K562 (cell line): ENCODE data around the gene SERINC5. TPM values are rescaled to one million over a fixed set of nuclear protein-coding genes. Genes with fewer than 3 reads are reported as not detected.

ENCODE experiments used
- MAFF ChIP-seq: IDR thresholded peaks from 2 replicates; pipeline ENCODE4 v1.6.1; 2012; ENCODE audit warnings: low read length, improper control_type of control experiment
- NR2C1 ChIP-seq, 2 experiments: fragments of 450-650 bp; IDR thresholded peaks; 2 replicates each; pipeline ENCODE4 v1.6.1; 2017; ENCODE audit warnings: mild to moderate bottlenecking in 2 of 2, antibody characterized with exemption in 1 of 2, inconsistent platforms in 1 of 2, missing compliant biosample characterization in 1 of 2, missing genetic modification characterization in 1 of 2
- PTTG1 ChIP-seq: fragments of 450-650 bp; IDR thresholded peaks from 2 replicates; pipeline ENCODE4 v1.6.1; 2016; ENCODE audit warnings: low read depth, mild to moderate bottlenecking, missing genetic modification characterization, missing compliant biosample characterization
- RBFOX2 ChIP-seq: fragments of 200-400 bp; formaldehyde crosslinking; IDR thresholded peaks from 2 replicates; pipeline ENCODE4 v1.6.1; 2017; ENCODE audit warnings: low read depth, mild to moderate bottlenecking, low read length, moderate library complexity
- SMARCA5 ChIP-seq: fragments of 450-650 bp; IDR thresholded peaks from 2 replicates; pipeline ENCODE4 v1.6.1; 2016
- TAF7 ChIP-seq: fragments of 450-650 bp; IDR thresholded peaks from 2 replicates; pipeline ENCODE4 v1.6.1; 2016; ENCODE audit warnings: missing genetic modification characterization, missing compliant biosample characterization
- TEAD2 ChIP-seq: fragments of 450-650 bp; IDR thresholded peaks from 2 replicates; pipeline ENCODE4 v1.6.1; 2016; ENCODE audit warnings: missing genetic modification characterization, control low read depth, missing compliant biosample characterization
- ZNF175 ChIP-seq: fragments of 200-800 bp; sonication (Bioruptor generic); IDR thresholded peaks from 2 replicates; pipeline ENCODE4 v1.6.1; 2016; ENCODE audit warnings: low read depth, mild to moderate bottlenecking, missing genetic modification characterization, missing compliant biosample characterization
- ZNF197 ChIP-seq: fragments of 200-800 bp; sonication (Bioruptor generic); IDR thresholded peaks from 2 replicates; pipeline ENCODE4 v1.6.1; 2016; ENCODE audit warnings: low read depth, missing genetic modification characterization, missing compliant biosample characterization
- ZNF239 ChIP-seq: fragments of 250-450 bp; sonication (Bioruptor Pico); IDR thresholded peaks from 2 replicates; pipeline ENCODE4 v1.4.0; 2020; ENCODE audit warnings: mild to moderate bottlenecking
- ZNF311 ChIP-seq: fragments of 250-450 bp; sonication (Bioruptor Pico); IDR thresholded peaks from 2 replicates; pipeline ENCODE4 v1.4.0; 2020; ENCODE audit warnings: mild to moderate bottlenecking, moderate library complexity
- ZNF384 ChIP-seq: IDR thresholded peaks from 2 replicates; pipeline ENCODE4 v1.6.1; 2012; ENCODE audit warnings: low read depth, low read length, improper control_type of control experiment
- ZNF583 ChIP-seq: fragments of 250-450 bp; sonication (Bioruptor Pico); IDR thresholded peaks from 2 replicates; pipeline ENCODE4 v1.4.0; 2020
- polyA plus RNA-seq, 8 experiments: library from polyadenylated mRNA; depleted of rRNA in 4 of 8; stranded (reverse) in 5 of 8; unstranded in 3 of 8; fragments of >200 nt; fragmentation: Nextera tagmentation in 2 of 8; fragmentation: Illumina TruSeq in 1 of 8; extraction: Ambion mirVana in 2 of 8; extraction: Trizol in 1 of 8; gene quantifications; 2 replicates each; pipeline versions ENCODE4 v1.2.1 to v1.2.3, GENCODE V29; 2011 to 2014; ENCODE audit warnings: inconsistent platforms in 1 of 8, missing spikeins in 1 of 8
- total RNA-seq, 7 experiments: library from RNA; depleted of rRNA in 6 of 7; stranded (reverse); fragments of >200 nt in 6 of 7; fragmentation: Illumina TruSeq in 2 of 7; extraction: Trizol in 2 of 7; gene quantifications; 2 replicates each; pipeline versions ENCODE4 v1.2.1 to v1.2.3, GENCODE V29; 2011 to 2021; ENCODE audit warnings: low replicate concordance in 1 of 7
- TF ChIP-seq, protein P1 (sequence below): fragments of 450-650 bp; IDR thresholded peaks from 2 replicates; pipeline ENCODE4 v1.6.1; 2016
- TF ChIP-seq, protein P2 (sequence below), 3 experiments: fragments of 200-800 bp in 1 of 3; sonication (Bioruptor generic) in 1 of 3; sonication (generic) in 1 of 3; formaldehyde crosslinking in 1 of 3; IDR thresholded peaks; 2 replicates each; pipeline versions ENCODE4 v1.6.1 to v1.8.0; 2016 to 2022; ENCODE audit warnings: mild to moderate bottlenecking in 2 of 3, missing compliant biosample characterization in 2 of 3, missing genetic modification characterization in 2 of 3, missing genetic modification reagents in 1 of 3
- TF ChIP-seq, protein P3 (sequence below): fragments of 450-650 bp; conservative IDR thresholded peaks from 2 replicates; pipeline ENCODE4 v1.6.1; 2016; ENCODE audit warnings: missing genetic modification characterization, low read depth, mild to moderate bottlenecking, missing compliant biosample characterization, moderate library complexity
- TF ChIP-seq, protein P4 (sequence below): fragments of 250-450 bp; sonication (Bioruptor Pico); IDR thresholded peaks from 2 replicates; pipeline ENCODE4 v1.4.0; 2020; ENCODE audit warnings: mild to moderate bottlenecking, moderate library complexity
- TF ChIP-seq, protein P5 (sequence below), 2 experiments: fragments of 200-800 bp in 1 of 2; sonication (Bioruptor generic) in 1 of 2; sonication (generic) in 1 of 2; formaldehyde crosslinking in 1 of 2; IDR thresholded peaks in 1 of 2; conservative IDR thresholded peaks in 1 of 2; 2 replicates each; pipeline versions ENCODE4 v1.5.0 to v1.6.1; 2016 to 2020; ENCODE audit warnings: missing compliant biosample characterization in 1 of 2, missing genetic modification characterization in 1 of 2, missing genetic modification reagents in 1 of 2

SERINC5 gene
- total and polyA plus RNA-seq, 9 of the 15 experiments (the other 6 are each of a cell fraction or from before 2014, with no cell fraction given) = 1.4 to 7.9 (median 3.7) TPM

DNA sequence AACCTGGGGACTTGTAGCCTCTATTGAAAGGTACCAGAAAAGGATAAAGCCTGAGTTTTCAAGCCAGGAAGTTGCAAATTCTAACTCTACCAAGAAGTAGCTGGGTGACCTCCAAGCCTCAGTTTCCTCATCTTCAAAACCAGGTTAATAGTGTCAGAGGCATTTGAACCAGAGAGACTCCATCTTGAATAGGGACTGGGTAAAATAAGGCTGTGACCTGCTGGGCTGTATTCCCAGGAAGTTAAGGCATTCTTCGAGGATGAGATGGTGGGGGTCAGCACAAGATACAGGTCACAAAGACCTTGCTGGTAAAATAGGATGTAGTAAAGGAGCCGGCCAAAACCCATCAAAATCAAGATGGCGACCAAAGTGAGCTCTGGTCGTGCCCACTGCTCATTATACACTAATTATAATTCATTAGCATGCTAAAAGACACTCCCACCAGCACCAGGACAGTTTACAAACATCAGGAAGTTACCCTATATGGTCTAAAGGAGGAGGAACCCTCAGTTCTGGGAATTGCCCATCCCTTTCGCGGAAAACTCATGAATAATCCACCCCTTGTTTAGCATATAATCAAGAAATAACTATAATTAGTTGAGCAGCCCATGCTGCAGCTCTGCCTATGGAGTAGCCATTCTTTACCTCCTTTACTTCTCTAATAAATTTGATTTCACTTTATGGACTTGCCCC lies 3.8 kb upstream of the SERINC5 start (continued):
- TF ChIP-seq, protein P1, sequence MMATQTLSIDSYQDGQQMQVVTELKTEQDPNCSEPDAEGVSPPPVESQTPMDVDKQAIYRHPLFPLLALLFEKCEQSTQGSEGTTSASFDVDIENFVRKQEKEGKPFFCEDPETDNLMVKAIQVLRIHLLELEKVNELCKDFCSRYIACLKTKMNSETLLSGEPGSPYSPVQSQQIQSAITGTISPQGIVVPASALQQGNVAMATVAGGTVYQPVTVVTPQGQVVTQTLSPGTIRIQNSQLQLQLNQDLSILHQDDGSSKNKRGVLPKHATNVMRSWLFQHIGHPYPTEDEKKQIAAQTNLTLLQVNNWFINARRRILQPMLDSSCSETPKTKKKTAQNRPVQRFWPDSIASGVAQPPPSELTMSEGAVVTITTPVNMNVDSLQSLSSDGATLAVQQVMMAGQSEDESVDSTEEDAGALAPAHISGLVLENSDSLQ = no peak
- TF ChIP-seq ZNF175 (CRISPR knock-in tag) = peak; percentile 84; the same call in 1 of the 2 replicates
- no peak for TF ChIP-seq SMARCA5
- no peak for TF ChIP-seq MAFF
- peak; percentile 17; the same call in 1 of the 2 replicates for TF ChIP-seq ZNF239 (CRISPR knock-in tag)
- TF ChIP-seq TEAD2 (tag) = peak; percentile 62; the same call in 1 of the 2 replicates
- peak; percentile 29; the same call in 1 of the 2 replicates for TF ChIP-seq TAF7 (tag)
- TF ChIP-seq RBFOX2 = no peak
- TF ChIP-seq ZNF384 = no peak
- TF ChIP-seq, protein P2, sequence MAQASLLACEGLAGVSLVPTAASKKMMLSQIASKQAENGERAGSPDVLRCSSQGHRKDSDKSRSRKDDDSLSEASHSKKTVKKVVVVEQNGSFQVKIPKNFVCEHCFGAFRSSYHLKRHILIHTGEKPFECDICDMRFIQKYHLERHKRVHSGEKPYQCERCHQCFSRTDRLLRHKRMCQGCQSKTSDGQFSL (CRISPR knock-in tag; IDR thresholded peaks at IDR 0.05) = no peak
- TF ChIP-seq, protein P2 (tag; IDR thresholded peaks at IDR 0.05) = peak in 1 of 2 experiments; percentile 91; a peak in 2 of 4 replicates
- no peak for TF ChIP-seq NR2C1 (IDR thresholded peaks at IDR 0.05)
- TF ChIP-seq NR2C1 (tag; IDR thresholded peaks at IDR 0.05) = peak; percentile 80
- TF ChIP-seq, protein P3, sequence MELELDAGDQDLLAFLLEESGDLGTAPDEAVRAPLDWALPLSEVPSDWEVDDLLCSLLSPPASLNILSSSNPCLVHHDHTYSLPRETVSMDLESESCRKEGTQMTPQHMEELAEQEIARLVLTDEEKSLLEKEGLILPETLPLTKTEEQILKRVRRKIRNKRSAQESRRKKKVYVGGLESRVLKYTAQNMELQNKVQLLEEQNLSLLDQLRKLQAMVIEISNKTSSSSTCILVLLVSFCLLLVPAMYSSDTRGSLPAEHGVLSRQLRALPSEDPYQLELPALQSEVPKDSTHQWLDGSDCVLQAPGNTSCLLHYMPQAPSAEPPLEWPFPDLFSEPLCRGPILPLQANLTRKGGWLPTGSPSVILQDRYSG (tag) = peak; percentile 89
- TF ChIP-seq, protein P4, sequence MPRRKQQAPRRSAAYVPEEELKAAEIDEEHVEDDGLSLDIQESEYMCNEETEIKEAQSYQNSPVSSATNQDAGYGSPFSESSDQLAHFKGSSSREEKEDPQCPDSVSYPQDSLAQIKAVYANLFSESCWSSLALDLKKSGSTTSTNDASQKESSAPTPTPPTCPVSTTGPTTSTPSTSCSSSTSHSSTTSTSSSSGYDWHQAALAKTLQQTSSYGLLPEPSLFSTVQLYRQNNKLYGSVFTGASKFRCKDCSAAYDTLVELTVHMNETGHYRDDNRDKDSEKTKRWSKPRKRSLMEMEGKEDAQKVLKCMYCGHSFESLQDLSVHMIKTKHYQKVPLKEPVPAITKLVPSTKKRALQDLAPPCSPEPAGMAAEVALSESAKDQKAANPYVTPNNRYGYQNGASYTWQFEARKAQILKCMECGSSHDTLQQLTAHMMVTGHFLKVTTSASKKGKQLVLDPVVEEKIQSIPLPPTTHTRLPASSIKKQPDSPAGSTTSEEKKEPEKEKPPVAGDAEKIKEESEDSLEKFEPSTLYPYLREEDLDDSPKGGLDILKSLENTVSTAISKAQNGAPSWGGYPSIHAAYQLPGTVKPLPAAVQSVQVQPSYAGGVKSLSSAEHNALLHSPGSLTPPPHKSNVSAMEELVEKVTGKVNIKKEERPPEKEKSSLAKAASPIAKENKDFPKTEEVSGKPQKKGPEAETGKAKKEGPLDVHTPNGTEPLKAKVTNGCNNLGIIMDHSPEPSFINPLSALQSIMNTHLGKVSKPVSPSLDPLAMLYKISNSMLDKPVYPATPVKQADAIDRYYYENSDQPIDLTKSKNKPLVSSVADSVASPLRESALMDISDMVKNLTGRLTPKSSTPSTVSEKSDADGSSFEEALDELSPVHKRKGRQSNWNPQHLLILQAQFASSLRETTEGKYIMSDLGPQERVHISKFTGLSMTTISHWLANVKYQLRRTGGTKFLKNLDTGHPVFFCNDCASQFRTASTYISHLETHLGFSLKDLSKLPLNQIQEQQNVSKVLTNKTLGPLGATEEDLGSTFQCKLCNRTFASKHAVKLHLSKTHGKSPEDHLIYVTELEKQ (CRISPR knock-in tag) = peak; percentile 50; the same call in 1 of the 2 replicates
- TF ChIP-seq, protein P5, sequence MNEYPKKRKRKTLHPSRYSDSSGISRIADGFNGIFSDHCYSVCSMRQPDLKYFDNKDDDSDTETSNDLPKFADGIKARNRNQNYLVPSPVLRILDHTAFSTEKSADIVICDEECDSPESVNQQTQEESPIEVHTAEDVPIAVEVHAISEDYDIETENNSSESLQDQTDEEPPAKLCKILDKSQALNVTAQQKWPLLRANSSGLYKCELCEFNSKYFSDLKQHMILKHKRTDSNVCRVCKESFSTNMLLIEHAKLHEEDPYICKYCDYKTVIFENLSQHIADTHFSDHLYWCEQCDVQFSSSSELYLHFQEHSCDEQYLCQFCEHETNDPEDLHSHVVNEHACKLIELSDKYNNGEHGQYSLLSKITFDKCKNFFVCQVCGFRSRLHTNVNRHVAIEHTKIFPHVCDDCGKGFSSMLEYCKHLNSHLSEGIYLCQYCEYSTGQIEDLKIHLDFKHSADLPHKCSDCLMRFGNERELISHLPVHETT (CRISPR knock-in tag; conservative IDR thresholded peaks at IDR 0.05 in 1 of 2, IDR thresholded peaks at IDR 0.05 in 1 of 2) = peak in 1 of 2 experiments; percentile 42; a peak in 1 of 4 replicates
- 0 out of 2 replicates have a peak, but pooled peaks have one; percentile 53 for TF ChIP-seq ZNF583 (CRISPR knock-in tag)
- TF ChIP-seq PTTG1 (tag) = peak; percentile 86
- TF ChIP-seq ZNF311 (CRISPR knock-in tag) = peak; percentile 73
- 0 out of 2 replicates have a peak, but pooled peaks have one; percentile 51 for TF ChIP-seq ZNF197 (CRISPR knock-in tag)
